CD4-positive, alpha-beta T cell treated with Interleukin-6 at 100 ng/mL for 8 hours (primary cell): ENCODE measurements around the gene NHSL2.
"Not testable (repeated sequence)": the region's sequence is repeated elsewhere in the genome, so short reads cannot be mapped to it uniquely, and the experiment has no call there.

Experiments used
- DNase-seq: peaks from one replicate; pipeline ENCODE4 v3.0.0-alpha.2; 2020; ENCODE audit warnings: mixed read lengths, low spot score

Gene NHSL2

GRCh38 chrX:71910643-71910985, at the start of gene NHSL2:
NHSL2 (plus strand) TSS chrX:71910845.
- no peak for DNase-seq

DNA sequence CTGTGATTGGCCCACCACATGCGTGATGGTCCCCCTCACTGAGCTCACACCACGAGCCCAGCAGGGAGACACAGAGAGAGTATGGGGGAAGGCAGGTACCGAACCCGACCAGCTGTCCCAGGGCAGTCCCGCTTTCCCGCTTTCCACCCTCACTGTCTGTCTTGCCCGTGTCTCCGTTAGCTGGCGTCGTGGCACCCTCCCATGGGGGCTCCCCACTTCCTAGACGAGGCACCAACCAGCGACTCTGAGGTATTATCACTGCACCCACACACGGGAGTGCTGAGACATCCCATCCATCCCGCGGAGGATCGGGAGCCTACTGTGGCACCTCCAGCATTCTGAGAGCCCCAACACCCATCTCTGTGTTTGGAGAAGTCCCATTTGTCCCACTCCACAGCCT, 43.0 kb upstream of the NHSL2 start:
- no peak for DNase-seq

GRCh38 chrX:71869566-71869965, 41.1 kb upstream of the NHSL2 start:
- DNase-seq = not testable (repeated sequence)

DNA sequence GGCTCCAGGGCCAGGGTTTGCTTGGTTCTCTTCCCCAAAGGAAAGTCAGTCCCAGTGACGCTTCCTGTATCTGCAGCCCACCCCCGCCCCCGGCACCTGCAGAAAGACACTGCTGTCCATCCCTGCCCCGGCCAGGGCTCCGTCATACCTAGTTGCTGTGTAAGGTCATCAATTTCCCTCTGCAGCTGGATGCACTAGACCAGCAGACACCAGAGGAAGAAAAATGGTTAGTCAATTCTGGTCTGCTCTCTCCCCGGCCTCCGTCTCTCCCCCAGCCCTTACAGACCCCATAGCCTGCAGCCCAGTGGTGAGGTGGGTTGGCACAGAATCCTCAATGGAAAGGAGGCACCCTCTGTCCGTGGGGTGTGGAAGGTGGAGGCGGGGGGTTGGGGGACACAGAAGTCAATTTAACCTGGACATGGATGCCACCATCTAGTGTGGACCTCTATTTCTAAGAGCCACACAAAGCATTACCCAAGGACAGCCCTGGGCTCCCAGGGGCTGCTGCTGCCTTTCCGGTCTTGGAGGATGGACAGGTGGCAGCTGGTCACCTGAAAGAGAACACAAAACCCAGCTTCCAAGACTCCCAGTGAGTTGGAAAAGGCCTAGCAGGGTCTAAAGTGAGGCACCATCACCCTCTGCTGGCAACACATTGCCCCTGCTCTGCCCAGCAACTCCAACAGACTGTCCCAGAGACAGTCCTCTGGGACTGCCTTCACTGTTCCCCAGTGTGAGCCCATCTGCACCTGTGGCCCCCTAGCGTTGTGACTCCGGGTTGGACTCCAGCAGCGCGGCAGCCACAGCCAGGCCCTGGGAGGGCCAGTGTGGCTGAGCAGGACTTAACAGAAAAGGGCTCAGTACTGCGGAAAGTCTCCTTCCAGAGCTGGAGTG, 40.2 kb upstream of the NHSL2 start:
- no peak for DNase-seq

DNA sequence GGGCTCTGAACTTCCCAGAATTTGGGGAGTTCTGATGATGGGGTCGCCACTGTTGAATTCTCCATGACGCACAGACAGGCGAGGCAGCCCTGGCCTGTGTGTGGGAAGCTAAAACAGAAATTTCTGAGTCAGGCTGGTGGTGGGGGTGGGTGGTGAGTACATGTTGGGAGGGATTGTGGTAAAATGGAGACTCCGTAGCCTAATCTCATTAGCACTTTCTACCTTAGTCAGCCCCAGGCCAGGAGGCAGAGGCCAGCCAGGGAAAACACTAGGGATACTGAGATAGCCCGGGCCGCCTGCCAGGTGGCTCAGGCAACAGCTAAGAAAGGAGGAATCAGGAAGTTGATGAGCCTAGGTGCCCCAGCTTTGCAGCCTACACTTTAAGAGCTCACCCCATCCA, 39.3 kb upstream of the NHSL2 start:
- no peak for DNase-seq

DNA sequence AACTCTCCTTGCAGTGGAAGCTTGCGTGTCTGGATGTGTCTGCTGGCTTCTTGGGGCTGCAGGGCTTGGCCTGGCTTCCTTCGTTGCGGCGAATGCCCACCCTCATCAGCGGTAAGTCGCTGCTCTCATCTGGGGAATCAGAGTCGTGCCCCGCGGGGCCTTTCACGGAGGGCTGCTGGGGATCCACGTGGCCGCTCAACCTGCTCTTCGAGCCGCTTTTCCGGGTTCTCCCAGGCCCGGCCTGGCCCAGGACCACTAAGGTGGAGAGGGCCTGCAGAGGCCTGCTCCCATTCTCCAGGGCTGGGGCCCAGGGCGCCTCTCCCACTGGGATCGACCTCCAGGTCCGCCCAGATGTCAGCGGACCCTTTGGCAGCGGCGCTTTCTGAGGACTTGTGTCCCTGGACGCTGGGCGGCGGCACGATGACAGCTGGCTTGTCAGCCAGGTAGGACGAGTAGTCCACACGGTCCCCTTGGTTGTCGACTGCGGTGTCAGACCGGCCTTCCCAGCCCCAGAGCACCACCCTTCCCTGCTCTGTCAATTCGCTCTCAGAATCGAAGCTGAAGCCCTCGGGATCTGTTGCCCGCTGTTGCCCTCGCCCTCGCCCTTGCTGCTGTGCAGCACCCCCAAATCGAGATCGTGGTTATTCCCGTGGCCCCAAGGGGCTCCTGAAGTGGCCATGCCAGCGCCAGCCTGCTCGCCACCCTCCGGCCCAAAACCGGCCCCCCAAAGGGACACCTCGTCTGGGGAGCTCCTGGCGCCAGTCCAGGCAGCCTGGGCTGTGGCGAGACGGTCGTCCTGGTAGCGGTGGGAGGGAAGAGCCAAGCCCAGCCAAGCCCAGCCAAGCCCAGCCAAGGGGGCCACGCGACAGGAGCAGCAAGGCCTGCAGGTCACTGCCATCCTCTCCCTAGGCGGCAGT, 37.8 kb upstream of the NHSL2 start:
- DNase-seq = no peak

- DNase-seq = no peak
Measured at GRCh38 chrX:71873459-71873833, 37.2 kb upstream of the NHSL2 start.

GRCh38 chrX:71876841-71877240, 33.8 kb upstream of the NHSL2 start:
- not testable (repeated sequence) for DNase-seq

DNA sequence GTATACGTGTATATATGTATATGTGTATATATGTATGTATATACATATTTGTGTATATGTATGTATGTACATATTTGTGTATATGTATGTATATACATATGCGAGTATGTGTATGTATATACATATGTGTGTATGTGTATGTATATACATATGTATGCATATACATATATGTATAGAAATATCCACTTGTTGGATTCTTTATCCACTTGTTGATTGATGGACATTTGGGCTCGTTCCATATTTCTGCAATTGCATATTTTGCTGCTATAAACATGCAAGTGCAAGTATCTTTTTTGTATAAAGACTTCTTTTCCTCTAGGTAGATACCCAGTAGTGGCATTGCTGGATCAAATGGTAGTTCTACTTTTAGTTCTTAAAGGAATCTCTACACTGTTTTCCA, 25.5 kb upstream of the NHSL2 start:
- DNase-seq = no peak

GRCh38 chrX:71895607-71896006, 15.0 kb upstream of the NHSL2 start:
- no peak for DNase-seq

- no peak for DNase-seq
Measured at GRCh38 chrX:71906144-71906543, 4.5 kb upstream of the NHSL2 start.

- no peak for DNase-seq
Measured at GRCh38 chrX:71908387-71908786, 2.3 kb upstream of the NHSL2 start.

DNA sequence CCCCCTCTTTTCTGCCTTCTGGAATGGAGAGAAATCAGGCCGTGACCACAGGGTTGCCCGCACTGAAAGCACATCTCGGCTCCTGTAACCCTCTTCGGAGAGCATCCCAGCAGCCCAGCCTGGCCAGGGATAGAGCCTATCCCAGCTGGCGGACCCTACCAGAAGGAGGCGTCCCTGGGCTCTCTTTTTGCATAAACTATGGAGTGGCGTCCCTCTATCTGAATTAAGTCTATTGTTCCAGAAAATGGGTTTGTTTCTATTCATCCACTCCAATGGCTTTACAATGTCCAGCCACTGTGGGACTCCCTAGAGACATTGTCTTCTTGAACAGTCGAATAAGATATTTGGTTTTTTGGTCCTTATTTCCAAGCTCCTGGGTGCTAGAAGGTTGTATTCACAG, 689 bp upstream of the NHSL2 start:
- DNase-seq = no peak

DNA sequence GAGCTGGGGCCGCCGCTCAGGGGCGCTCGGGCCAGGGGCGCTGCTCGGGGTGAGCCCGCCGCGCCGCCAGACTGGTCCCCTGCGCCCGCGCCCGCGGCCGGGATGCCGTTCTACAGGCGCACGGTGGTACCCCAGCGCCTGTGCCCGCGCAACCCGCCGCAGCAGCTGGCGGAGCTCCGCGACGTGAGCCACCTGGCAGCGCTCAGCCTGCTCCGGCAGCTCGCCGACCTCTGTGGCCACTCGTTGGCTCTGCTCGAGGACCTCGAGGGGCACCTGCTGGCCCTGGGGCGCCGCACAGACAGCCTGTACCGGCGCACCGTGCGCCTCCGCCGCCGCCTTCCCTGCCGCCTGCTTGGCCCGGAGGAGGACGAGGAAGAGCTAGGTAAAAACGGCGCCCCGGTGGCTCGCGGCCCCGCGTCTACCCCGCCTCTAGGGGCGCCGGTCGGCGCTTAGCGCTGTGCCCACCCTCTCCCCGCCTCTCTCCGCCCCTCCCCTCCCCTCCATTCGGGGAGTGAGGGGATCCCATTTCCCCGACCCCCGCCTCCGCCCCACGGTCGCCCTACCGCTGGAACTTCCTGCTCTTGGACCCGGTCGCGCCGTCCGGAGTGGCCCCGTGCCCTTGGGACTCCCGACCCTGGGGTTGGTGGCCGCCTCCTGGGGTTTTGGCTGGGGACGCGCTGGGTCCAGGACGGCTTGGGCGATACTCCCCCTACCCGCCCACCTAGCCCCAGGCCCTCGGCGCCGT, 513 bp downstream of the NHSL2 start:
- DNase-seq = peak; percentile 4

GRCh38 chrX:71911731-71912050, 1.0 kb downstream of the NHSL2 start:
- no peak for DNase-seq

DNA sequence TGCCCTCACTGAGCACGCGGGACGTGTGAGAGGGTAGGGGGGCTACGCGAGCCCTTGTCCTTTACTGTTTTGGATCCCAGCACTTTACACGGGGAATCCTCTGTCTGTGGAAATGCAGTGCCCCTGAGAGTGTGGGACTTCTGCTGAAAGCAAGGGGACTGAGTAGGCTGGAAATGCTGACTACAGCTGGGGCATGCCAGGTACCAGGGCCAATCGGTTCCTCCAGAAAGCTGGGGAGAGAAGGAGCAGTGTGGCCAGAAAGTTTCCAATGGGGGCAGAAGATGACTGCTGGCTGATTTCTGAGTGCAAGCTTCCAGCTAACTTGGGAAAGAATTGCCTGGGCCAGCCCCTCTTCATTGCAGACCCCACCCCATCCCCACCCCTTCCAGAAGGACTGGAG, 1.5 kb downstream of the NHSL2 start:
- no peak for DNase-seq

GRCh38 chrX:71913156-71913950, 2.7 kb downstream of the NHSL2 start:
- no peak for DNase-seq

GRCh38 chrX:71917621-71918343, 7.1 kb downstream of the NHSL2 start:
- DNase-seq = no peak

DNA sequence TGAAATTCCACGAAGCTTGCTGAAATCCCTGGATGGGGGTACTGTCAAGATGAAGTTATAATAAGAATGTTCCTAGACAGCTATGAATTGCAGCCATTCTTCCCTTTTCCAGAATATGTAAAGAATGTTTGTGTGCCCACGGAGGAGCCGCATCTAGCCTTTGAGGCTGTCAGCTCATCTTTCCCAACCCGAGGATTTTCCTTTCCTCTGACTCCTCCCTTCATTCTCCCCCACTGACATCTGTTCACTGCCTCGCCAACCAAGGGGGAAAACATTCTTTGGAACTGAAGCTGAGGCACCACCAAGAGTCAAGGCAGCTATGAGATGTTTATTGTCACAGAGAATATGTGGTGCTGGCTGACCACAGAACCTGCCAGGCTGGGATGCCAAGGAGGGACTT, 8.8 kb downstream of the NHSL2 start:
- no peak for DNase-seq

DNA sequence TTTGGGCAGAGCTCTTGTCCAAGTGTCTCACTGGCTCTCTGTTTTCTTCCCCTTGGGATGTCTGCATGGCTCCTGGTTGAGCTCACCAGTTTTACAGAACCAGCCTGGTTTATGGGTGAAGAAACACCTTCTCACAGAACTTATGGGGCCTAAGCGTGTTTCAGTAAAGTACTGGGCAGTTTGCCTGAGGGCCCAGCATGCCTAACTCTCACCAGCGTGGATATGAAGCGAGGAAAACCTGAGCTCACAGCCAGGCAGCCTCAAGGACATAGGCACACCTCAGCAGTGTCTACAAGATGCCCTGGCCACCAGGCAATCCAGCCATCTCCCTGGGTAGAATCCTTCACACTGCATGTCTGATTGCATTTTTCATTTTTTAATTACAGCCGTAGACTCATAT, 9.2 kb downstream of the NHSL2 start:
- DNase-seq = no peak

GRCh38 chrX:71922686-71923085, 12.0 kb downstream of the NHSL2 start:
- no peak for DNase-seq
